Breast epithelium (tissue), 4 donors: ENCODE data around the gene TUSC2. TPM values are rescaled to one million over a fixed set of nuclear protein-coding genes. Genes with fewer than 3 reads are reported as not detected.

Experiments used
- DNase-seq, 2 donors: peaks; one replicate each; pipeline ENCODE4 v3.0.0-alpha.2; 2019; ENCODE audit warnings: low spot score in 2 of 2
- H3K27ac ChIP-seq, 2 donors: fragments of 200-600 bp; sonication (generic) in 1 of 2; one replicate each; pipeline ENCODE4 v1.5.1; 2016 to 2019; ENCODE audit warnings: mild to moderate bottlenecking in 1 of 2
- H3K27me3 ChIP-seq, 2 donors: fragments of 200-600 bp; sonication (generic) in 1 of 2; one replicate each; pipeline versions ENCODE4 v1.5.1 to v1.6.0; 2017 to 2019; ENCODE audit warnings: control low read depth in 1 of 2, mild to moderate bottlenecking in 1 of 2
- H3K36me3 ChIP-seq: fragments of 200-600 bp; one replicate; pipeline ENCODE4 v1.5.1; 2019
- H3K4me1 ChIP-seq, 2 donors: fragments of 200-600 bp; sonication (generic); one replicate each; pipeline ENCODE4 v1.5.1; 2016 to 2019; ENCODE audit warnings: control low read depth in 1 of 2
- H3K4me3 ChIP-seq, 3 donors: fragments of 200-600 bp; sonication (generic); 1 replicate in 2 of 3; 2 replicates in 1 of 3; pipeline ENCODE4 v1.5.1; 2016 to 2019; ENCODE audit warnings: mild to moderate bottlenecking in 3 of 3, moderate library complexity in 2 of 3
- H3K9me3 ChIP-seq, 2 donors: fragments of 200-600 bp; sonication (generic) in 1 of 2; one replicate each; pipeline ENCODE4 v1.5.1; 2016 to 2019; ENCODE audit warnings: control low read depth in 1 of 2
- CTCF ChIP-seq, 3 donors: fragments of 450-650 bp; IDR thresholded peaks; one replicate each; pipeline ENCODE4 v1.5.1; 2016 to 2017; ENCODE audit warnings: antibody characterized with exemption in 3 of 3, mild to moderate bottlenecking in 3 of 3, moderate library complexity in 3 of 3
- POLR2A ChIP-seq: fragments of 450-650 bp; IDR thresholded peaks from one replicate; pipeline ENCODE4 v1.6.1; 2016; ENCODE audit warnings: antibody characterized with exemption, mild to moderate bottlenecking, moderate library complexity
- POLR2AphosphoS5 ChIP-seq, 3 donors: sonication (generic); formaldehyde crosslinking; IDR thresholded peaks; one replicate each; pipeline ENCODE4 v1.6.1; 2017; ENCODE audit warnings: antibody characterized with exemption in 3 of 3
- intact Hi-C: fragments of 100-400 bp; cut with DNase I; formaldehyde crosslinking; loops from one replicate; pipeline ENCODE4 v1.15.1; 2023; ENCODE audit warnings: low total_unique reads
- total RNA-seq, 3 donors: library from RNA; depleted of rRNA; stranded (reverse); fragments of >200 nt; gene quantifications; one replicate each; pipeline ENCODE4 v1.1.0, GENCODE V29; 2016

TUSC2 gene
- total RNA-seq, 3 donors from 2014 or later, result 18.1 to 25.9 (median 21.3) TPM

- TF ChIP-seq POLR2AphosphoS5 (IDR thresholded peaks at IDR 0.05) (peak in 1 of 3 donors; percentile 7), POLR2A (no peak), CTCF (IDR thresholded peaks at IDR 0.05) (peak in 1 of 3 donors; percentile 24)
- peak overlapping the region; percentile 96 to 99 for H3K27ac ChIP-seq
- H3K27me3 ChIP-seq, result no peaks in the 10 kb centered on the region
Observed at GRCh38 chr3:50336452-50337174, 8.6 kb upstream of the TUSC2 start.

DNA sequence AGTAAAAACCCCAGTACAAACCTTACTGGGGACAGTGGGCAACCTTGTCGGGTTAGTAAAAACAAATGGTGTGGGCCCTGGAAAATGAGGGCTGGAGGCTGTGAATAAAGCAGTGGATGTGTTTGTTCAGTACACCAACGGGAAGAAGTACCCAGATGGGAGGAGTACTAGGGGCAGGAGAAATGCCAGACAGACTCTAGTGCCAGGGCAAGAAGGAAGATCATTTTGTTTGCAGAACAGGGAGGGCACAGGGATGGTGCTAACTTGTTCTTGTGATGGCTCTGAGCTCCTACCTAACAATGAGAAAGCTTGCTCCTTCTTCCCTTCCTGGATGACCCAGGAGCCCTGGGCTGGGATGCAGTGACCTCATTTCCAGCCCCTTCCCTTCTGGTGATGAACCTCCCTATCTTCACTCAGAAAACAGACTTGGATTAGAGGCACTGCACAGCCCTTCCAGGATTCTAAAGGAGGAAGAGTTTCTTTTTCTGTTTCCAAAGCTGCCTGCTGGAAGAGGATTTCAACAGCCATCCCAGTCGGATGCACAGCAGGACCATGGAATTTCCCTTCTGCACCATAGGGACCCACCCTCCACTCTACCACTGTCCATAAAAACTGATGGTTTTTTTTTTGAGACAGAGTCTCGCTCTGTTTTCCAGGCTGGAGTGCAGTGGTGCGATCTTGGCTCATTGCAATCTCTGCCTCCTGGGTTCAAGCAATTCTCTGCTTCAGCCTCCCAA is 6.5 kb upstream of the TUSC2 start:
- TF ChIP-seq CTCF (IDR thresholded peaks at IDR 0.05) (no peak), POLR2A (no peak), POLR2AphosphoS5 (IDR thresholded peaks at IDR 0.05) (no peak)
- intact Hi-C loops, result no loop called here
- no peaks in the 10 kb centered on the region for H3K27me3 ChIP-seq
- H3K36me3 ChIP-seq, result peaks cover 8% of the 10 kb centered on the region
- no peaks in the 10 kb centered on the region for H3K9me3 ChIP-seq
- H3K4me1 ChIP-seq, result peaks cover 9 to 19% of the 10 kb centered on the region in 2 donors
- no peak for DNase-seq
- H3K27ac ChIP-seq, result peak overlapping the region; percentile 84 to 96
- peak overlapping the region in 1 of 3 donors; percentile 45 for H3K4me3 ChIP-seq

More at GRCh38 chr3:50336452-50337174, 8.6 kb upstream of the TUSC2 start:
- H3K4me3 ChIP-seq, result peak overlapping the region; percentile 65 to 84 (median 68)
- peaks cover 1% of the 10 kb centered on the region for H3K36me3 ChIP-seq
- H3K4me1 ChIP-seq, result peaks cover 19 to 23% of the 10 kb centered on the region in 2 donors
- intact Hi-C loops, result no loop called here
- no peaks in the 10 kb centered on the region for H3K9me3 ChIP-seq
- DNase-seq, result no peak

- H3K4me1 ChIP-seq, result peaks cover 9 to 19% of the 10 kb centered on the region in 2 donors
Observed at GRCh38 chr3:50333744-50334328, 5.8 kb upstream of the TUSC2 start.

DNA sequence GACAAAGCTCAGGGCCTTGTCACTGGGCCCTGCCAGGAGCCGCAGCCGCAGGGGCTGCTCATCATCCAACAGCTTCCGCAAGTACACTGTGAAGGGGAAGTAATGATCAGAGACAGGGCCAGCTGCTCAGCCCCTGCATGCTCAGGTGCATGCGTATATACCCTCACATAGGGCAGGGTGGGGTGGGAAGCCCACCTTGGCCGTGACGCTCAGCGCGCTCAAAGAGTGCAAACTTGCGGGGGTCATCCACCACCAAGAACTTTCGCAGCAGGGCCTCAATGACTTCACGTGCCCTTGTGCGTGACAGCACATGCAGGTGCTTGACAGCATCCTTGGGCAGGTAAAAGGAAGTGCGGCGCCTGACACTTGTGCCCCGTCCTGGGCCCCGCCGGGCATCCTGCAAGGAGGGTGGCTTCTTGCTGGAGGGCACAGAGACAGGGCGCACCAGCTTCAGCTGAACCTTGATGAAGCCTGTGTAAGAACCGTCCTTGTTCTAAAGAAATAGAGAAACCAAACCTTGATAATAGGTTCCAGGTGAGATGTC is 3.4 kb upstream of the TUSC2 start:
- no peak overlapping the region for H3K27ac ChIP-seq
- intact Hi-C loops, result no loop called here
- H3K4me3 ChIP-seq, result no peak overlapping the region
- H3K9me3 ChIP-seq, result no peaks in the 10 kb centered on the region
- no peaks in the 10 kb centered on the region for H3K27me3 ChIP-seq
- peaks cover 8% of the 10 kb centered on the region for H3K36me3 ChIP-seq
- no peak for TF ChIP-seq POLR2AphosphoS5 (IDR thresholded peaks at IDR 0.05)
- TF ChIP-seq POLR2A, result no peak
- no peak for TF ChIP-seq CTCF (IDR thresholded peaks at IDR 0.05)
- no peak for DNase-seq
- peaks cover 9 to 27% of the 10 kb centered on the region in 2 donors for H3K4me1 ChIP-seq

More at GRCh38 chr3:50333744-50334328, 5.8 kb upstream of the TUSC2 start:
- peak overlapping the region; percentile 84 to 96 for H3K27ac ChIP-seq
- TF ChIP-seq CTCF (IDR thresholded peaks at IDR 0.05) (no peak), POLR2AphosphoS5 (IDR thresholded peaks at IDR 0.05) (peak in 1 of 3 donors; percentile 56), POLR2A (no peak)
- no peaks in the 10 kb centered on the region for H3K9me3 ChIP-seq
- no peaks in the 10 kb centered on the region for H3K27me3 ChIP-seq
- H3K4me3 ChIP-seq, result peak overlapping the region in 1 of 3 donors; percentile 45
- DNase-seq, result no peak
- peaks cover 8% of the 10 kb centered on the region for H3K36me3 ChIP-seq
- intact Hi-C loops, result no loop called here
